Activated naive CD4-positive, alpha-beta T cell (primary cell): Measurements from ENCODE around the gene USP53.
"Not testable (repeated sequence)": the region's sequence is repeated elsewhere in the genome, so short reads cannot be mapped to it uniquely, and the experiment has no call there.

Experiments
- DNase-seq, 4 experiments: peaks; one replicate each; lab custom pipeline; 2025; lab: John Stamatoyannopoulos, UW

Gene USP53

DNA sequence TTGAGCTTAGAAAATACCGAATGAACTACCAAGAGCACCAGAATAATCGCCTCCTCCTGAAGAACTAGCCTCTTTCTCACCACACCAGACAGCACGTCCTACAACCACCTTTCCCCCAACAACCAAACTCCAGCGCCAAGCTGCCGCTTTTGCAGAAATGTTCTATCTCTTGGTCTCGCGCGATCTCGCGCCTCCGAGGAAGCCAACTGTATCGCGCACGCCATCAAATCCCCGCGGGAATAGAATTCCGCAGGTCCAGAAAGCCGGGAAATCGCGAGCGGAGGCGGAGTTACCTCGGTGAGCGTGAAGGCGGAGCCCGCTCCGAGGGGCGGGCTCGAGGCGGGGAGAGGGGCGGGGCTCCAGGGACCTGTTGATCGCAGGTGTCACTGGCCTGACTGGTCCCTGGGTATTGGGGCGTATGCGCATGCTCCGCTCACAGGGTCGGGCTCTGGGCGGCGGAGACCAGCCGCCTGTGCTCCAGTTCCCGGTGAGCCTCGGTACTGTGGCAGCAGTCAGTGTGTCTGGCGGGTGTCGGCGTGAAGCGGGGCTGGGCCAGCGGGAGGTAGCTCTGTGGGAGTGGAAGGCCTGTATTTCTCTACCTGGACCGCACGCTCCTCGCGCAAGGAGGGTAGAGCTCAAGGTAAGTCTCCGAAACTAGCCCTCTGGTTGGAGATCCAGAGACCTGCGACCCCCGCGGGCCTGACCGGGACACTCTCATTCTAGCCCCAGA is at the start of gene USP53:
USP53 (plus strand) TSS at position 480 of the 730 bp plus-strand sequence. CDS start 27,047 bp downstream, outside the sequence.
- DNase-seq = peak; percentile 93 to 98 (median 96)

DNA sequence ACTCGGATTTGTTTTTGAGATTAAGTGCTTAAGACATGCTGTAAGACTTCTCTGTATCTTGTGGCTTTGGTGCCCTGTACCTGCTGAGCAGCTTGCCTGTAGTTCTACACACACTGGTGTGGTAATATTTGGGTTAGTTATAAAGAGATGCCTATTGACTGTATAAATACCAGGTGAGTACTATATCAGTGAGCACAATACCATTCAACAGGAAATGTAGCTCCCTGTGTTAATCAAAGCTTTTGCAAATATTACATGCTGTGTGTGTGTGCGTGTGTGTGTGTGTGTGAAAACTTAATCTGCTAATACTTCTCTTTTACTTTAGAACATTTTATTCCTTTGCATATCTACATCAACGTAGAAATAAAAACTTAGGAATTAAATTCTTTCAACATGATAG is 46.7 kb upstream of the USP53 start:
- no peak for DNase-seq

DNA sequence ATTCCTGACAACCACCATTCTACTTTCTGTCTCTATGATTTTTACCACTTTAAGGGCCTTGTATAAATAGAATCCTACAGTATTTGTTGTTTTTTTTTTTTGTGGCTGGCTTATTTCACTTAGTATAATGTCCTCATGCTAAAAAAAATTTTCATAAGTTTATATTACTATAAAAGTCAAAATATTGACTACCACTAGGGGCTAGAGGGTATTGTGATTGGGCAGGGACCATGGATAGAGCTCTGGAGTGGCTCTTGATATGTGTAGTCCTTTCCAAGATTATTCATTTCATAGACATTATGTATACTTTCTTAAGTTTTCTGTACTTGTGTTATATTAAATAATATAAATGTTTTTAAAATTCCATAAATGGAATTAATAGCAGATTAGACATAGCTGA is 42.3 kb upstream of the USP53 start:
- DNase-seq = no peak

DNA sequence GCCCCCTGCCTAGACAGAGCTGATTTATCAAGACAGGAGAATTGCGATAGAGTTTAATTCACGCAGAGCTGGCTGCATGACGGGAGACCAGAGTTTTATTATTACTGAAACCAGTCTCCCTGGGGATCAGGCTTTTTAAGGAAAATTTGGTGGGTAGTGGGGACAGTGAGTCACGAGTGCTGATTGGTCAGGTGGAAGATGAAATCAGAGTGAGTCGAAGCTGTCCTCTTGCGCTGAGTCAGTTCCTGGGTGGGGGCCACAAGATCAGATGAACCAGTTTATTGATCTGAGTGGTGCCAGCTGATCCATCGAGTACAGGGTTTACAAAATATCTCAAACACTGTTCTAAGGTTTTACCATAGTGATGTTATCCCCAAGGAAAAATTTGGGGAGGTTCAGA is 40.3 kb upstream of the USP53 start:
- no peak for DNase-seq

DNA sequence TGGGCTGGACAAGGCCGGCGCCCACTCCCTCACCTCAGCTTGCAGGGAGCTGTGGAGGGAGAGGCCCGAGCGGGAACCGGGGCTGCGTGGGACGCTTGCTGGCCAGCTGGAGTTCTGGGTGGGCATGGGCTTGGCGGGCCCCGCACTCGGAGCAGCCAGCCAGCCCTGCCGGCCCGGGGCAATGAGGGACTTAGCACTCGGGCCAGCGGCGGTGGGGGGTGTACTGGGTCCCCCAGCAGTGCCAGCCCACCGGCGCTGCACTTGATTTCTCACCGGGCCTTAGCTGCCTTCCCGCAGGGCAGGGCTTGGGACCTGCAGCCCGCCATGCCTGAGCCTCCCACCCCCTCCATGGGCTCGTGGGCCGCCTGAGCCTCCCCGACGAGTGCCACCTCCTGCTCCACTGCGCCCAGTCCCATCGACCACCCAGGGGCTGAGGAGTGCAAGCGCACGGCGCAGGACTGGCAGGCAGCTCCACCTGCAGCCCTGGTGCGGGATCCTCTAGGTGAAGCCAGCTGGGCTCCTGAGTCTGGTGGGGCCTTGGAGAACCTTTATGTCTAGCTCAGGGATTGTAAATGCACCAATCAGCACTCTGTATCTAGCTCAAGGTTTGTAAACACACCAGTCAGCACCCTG is 38.7 kb upstream of the USP53 start:
- not testable (repeated sequence) for DNase-seq

DNA sequence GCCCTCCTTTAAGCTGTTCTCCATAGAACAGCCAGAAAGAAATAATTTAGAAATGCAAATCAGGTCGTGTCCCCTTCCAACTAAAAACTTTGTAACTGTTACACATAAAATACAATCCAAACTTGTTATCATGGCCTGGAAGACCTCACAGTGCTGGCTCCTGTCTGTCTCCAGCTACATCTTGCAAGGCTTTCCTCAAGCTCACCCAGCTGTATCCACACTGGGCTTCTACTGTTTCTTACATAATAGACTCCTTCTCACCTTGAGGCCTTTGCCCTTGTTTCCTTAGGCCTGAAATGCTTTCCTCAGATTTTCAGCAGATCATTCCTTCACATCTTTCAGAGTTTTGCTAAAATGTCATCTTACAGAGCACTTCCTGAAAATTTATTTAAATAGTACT is 33.5 kb upstream of the USP53 start:
- DNase-seq = no peak

DNA sequence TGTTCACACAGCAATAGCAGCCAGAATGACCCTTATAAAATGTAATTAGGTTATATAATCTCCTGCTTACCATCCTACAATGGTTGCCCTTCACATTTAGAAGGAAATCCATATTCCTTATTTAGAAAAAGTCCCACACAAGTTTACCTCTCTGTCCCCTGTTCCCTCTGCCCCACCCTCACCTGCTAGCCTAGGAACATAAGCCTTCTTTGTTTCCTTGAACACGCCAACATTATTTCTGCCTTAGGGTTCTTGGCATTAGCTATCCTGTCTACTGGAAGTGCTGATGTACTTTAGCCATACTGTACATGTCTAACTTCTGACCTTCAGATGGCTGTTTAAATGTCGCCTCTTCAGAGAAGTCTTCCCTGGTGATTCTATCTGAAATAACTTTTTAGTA is 28.4 kb upstream of the USP53 start:
- DNase-seq = no peak

DNA sequence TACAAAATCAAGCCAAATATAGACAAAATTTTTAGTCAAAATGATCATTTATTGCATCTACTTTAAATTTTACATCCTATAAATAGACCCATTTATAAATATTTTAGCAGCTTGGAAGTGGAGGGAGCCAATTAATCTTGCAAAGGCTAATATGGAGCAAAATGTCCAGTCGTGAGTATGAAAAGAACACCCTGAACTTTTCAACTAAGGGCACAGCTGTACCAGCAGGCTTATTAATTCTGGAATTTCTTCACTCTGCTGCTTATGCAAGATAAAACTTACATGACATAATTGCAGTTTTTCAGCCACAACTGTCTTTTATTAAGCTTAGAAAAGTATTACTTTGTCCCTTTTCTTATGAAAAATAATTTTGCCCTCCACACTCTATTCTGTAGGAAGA is 22.9 kb upstream of the USP53 start:
- no peak for DNase-seq

DNA sequence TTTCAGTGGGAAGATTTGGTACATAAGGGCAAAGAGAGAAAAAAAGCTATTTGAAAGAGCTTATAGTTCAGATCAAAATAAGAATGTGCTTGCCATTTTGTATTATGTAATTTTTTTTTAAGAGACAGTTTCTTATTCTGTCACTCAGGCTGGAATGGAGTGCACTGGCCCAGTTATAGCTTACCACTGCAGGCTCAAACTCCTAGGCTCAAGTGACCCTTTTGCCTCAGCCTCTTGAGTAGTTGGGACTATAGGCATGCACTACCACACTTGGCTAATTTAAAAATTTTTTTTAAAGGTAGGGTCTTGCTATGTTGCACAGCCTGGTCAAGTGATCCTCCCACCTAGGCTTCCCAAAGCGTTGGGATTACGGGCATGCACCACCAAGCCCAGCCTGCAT is 22.2 kb upstream of the USP53 start:
- DNase-seq = no peak

DNA sequence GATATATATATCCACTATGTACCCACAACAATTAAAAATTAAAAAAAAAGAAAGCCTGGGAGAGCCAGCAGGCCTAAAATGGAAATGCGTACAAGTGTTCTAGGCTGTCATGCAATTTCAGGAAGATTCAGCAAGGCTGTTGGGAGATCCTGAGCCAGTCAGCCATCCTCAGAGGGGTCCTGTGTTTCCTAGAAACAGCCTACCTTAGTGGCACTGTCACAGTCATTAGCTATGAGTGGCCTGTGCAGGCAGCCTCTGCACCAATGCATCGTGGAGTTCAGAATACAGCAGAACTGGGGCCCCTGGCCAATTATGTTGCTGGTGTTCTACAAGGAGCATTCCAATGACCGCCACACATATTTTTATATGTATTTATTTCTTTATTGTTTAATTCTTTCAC is 21.0 kb upstream of the USP53 start:
- DNase-seq = no peak

DNA sequence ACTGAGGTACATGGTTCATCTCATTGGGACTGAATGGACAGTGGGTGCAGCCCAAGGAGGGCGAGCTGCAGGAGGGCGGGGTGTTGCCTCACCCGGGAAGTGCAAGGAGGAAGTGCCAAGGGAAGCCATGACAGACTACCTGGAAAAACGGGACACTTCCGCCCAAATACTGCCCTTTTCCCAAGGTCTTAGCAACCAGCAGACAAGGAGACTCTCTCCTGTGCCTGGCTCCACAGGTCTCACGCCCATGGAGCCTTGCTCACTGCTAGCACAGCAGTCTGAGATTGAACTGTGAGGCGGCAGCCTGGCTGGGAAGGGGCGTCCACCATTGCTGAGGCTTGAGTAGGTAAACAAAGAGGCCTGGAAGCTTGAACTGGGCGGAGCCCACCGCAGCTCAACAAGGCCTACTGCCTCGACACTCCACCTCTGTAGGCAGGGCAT is 14.7 kb upstream of the USP53 start:
- no peak for DNase-seq

DNA sequence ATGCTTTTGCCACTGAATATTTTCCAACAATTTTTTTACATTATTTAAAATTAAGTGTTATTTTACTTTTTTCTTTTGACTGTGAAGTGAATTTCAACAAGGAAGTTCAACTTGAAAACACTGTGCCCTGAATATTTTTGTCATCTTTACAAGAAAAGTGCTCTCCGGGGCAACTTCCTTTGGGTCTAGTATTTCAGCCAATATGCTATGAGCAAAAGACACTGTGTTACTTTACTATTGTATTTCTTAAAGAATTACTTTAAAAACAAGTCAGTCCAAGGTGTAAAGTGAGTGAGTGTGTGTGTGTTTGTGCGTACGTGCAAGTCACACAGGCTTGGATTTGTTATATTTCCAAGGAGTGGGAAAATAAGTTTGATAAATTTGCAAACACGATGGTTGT is 7.6 kb upstream of the USP53 start:
- DNase-seq = no peak

DNA sequence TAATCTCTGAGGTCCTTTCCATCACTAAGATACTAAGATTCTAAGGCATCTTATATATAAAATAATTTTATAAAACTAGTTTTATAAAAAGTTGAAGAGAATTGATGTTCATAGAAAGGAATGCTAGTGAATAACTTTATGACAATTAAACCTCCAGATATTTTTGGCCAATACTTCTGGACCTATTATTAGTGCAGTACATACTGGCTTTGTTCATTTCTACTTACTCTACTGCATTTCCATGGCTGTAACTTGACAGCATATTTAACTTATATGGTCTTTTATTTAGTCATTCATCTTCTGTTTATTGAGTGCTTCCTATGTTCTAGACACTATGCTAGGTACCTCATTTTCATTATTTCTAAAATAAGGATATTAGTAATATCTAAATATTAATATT is 6.8 kb upstream of the USP53 start:
- DNase-seq = no peak

DNA sequence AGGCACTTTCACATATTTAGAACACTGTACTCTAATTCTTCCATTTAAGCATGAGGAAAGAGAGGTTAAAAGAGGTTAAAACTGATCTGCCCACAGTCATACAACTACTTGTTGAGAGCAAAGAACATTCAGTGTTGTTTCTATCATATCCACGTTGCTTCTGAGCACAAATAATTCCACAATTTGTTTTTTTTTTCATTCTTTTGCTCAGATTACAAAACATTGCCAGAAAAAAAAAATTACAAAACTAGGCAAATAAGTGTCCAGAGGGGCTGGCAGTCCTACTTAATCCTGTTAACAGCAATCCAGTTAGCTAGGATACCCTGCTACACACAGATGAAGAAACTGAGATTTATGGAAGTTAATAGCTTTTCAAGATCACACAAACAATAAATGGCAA is 6.3 kb upstream of the USP53 start:
- DNase-seq = no peak

DNA sequence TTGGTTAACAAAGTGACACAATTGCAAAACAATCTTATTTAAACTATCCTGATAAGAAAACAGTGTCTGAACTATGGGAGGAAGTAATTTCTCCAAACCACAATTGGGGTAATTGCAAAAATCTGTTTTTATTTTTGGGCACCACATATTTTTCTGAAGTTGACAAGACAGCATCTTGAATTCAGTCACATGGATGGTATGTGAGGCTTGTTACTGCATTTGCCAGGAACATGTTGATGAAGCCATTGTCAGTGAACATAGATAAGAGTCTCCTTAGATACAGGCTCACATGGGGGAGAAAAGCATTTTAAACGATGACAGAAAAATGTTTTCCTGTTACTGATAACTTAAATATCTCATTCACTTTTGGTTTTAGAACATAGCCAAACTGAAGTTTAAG is 5.5 kb upstream of the USP53 start:
- DNase-seq = no peak

DNA sequence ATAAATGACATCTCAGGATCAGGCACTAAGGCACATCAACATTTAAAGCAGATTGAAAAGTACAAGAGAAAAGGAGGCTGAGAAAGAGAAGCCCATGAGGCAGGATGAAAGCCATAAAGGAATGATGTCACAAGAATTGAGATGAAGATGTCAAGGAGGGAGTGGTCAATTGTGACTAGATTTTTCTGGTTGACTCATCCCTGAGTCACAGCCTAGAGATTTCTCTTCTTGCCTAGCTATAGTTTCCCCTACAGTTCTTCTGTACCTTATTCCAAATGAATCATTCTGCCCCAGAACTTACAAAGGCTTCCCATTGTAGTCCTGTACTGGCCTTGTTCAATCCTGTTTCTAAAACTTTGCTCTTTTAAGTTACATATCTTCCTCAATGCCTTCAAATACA is 3.4 kb upstream of the USP53 start:
- DNase-seq = no peak

DNA sequence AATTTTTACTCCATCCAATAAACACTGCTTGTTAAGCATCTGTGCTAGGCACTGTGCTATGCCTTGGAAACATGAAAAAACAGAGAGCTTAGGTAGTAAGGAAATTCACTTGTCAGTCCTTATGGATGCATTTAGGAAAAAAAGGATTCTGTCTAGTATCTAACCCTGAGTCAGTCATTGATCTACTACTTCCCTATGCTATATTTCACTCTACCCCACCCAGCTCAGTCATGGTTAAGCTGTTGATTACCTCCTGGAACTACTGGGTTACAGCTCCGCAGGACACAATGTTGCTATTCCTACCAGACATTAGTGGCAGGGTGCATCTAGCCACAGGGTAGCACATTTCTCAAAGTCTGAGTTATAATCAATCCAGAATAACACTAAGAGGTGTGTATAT is 2.9 kb upstream of the USP53 start:
- DNase-seq = no peak

DNA sequence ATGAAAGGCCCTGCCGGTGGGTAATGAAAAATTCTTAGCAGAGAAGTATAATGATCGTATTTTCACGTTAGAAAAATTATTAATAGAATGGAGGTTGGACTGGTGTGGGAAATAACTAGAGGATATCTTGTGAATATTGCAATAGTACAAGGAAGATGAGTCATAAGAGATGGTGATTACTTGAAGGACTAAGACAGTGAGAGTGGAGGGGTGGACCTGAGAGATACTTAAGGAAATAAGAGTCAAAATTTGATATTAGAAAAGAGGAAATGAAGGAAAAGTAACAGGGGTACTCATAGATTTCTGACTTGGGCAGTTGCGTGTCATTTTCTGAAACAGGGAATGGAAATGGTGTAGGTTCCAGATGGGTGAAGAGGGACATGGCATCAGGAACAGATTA is 1.7 kb upstream of the USP53 start:
- DNase-seq = no peak

DNA sequence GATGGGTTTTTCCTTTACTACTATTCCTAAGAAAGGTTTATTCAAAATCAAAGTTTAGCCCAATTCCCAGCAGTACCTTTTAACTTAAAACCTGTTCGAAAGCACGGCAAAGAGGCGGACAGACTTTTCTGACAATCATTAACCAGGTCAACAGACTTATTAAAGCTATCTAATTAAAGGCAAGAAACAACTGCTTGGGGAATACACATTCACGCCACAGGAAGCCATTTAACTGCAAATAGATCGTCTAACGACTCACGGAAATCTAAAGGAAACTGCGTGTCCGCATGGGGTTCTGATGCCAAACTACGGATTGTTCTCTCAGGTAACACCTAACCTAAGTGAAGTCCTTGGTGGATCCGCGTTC is 663 bp upstream of the USP53 start:
- peak in 1 of 4 experiments; percentile 36 for DNase-seq

DNA sequence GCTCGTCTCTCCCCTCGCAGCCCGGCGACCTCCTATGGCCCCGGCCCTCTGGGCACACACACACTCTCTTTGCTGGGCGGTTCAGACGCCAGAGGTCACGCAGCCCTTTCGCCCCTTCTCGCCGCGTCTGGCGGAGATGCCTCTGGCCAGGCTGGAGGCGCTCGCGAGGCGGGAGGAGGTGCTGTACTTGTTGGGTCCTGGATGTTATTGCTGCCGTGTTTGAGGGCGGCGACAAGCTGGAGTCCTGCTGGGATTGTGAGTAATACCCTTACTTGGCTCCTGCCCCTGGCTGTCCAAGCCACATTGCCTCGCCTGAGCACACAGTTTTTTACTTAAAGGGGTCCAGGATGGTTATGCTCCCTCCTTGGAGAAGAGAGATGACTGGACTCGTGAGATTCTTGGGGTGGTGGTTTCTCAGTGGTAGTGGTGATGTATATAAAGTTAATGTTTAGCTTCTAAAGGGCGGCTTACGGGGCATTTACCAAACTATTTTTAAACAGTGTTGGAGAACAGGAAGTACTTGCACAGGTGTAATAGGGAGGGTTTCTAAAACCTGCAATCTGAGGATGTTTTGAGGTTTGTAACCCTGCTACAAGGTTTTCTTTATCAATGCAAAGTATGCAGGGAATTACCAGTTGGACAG is 572 bp downstream of the USP53 start:
- peak; percentile 16 to 57 (median 43) for DNase-seq

DNA sequence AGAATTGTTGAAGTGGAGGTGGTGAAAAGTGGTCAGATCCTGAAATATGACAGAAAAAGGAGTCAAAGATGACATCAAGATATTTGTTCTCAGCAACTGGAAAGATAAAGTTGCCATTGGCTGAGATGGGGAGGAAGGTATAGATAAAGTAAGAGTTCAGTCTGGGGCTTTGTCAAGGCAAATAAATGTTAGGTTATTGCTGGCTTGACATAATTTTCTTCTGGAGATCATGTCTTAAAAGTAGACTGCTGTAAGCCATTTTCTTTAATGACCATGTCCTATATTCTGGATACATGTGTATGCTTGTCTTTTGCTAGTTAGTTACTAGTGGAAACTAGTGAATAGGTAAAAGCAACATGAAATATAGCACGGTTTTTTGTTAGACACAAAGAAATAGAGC is 5.6 kb downstream of the USP53 start:
- DNase-seq = no peak

DNA sequence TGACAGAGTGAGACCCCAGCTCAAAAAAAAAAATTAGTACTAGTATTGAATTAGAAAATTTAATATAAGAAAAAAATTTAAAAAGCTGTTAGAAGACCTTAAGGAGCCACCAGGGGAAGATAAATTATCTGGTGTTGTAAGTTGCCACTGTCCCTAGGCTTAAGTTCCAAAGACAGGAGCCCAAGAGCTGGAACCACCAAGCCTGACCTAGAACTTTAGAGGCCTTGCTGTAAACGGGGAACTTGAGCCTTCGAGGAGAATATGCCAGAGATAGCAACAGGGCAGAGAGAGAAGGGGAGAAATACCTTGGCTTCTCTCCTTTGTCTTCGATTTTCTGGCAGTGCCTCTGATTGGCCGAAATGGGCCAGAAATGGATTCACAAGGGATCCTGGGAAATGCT is 8.9 kb downstream of the USP53 start:
- no peak for DNase-seq

DNA sequence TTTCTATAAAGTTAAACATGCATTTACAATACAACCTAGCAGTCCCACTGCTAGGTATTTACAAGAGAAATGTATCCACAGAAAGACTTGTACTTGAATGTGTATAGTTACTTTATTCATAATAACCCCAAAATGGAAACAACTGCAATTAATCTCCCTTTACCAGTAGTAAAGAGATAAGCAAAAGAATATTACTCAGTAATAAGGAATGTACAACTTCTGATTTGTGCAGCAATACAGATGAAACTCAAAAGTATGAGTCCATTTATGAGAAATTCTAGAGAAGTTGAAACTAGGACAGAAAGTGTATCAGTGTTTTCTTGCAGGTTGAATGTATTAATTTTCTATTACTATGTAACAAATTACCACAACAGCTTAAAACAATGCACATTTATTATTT is 15.2 kb downstream of the USP53 start:
- no peak for DNase-seq

DNA sequence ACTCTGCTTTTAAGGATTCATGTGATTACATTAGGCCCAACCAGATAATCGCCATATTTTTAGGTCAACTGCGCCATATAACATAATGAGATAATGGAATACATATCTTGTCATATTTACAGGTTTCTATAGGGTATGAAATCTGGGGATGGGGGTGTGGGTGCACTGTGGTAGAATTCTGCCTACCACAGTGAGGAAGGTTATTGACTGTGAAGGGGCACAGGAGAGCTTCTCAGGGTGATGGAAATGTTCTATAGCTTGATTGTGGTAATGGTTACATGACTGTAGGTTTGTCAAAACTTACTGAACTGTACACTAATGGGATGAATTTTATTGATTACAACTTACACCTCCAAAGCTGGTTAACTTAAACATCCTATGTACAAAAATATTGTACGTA is 15.9 kb downstream of the USP53 start:
- no peak for DNase-seq
